ENCODE results near the gene DCPS.

GRCh38 chr11:126383339-126384335, 79.8 kb downstream of the DCPS start:
- no peak for TF ChIP-seq CTCF (IDR thresholded peaks at IDR 0.05; ENCODE audit: insufficient read depth, low read length, poor library complexity, severe bottlenecking)
- TF ChIP-seq EZH2phosphoT487 (conservative IDR thresholded peaks at IDR 0.05; ENCODE audit: low read length): no peak

Data from SU-DHL-6 (cell line).